NCI-H146 treated with DMSO at 0.1 percent for 48 hours (cell line): ENCODE data around the gene CAPN12.

ENCODE experiments used
- DNase-seq: peaks from one replicate; lab custom pipeline; 2025; ENCODE audit not compliant: unreplicated experiment; lab: John Stamatoyannopoulos, UW

CAPN12 gene

GRCh38 chr19:38712161-38712748 lies 32.0 kb downstream of the CAPN12 start:
- DNase-seq = no peak

DNA sequence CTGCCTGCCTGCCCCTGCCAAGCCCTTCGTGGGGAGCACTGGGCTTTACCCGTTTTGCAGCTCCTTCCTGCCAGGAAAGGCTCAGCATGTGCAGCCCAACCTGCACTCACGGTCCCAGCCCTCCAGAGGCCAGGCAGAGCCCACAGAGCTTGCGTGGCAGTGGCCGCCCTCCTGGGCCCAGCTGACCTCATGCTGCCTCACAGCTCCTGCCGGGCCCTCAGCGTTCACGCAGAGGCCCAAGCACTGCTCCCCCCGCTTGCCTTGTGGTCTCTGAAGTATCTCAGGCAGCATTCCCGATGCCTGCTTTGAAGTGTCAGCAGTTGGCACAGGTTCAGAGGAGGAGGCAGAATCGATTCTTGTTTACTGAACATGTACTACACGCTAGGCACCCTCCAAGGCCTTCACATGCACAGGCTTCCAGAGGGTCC lies 32.5 kb downstream of the CAPN12 start:
- DNase-seq = no peak

- DNase-seq = no peak
Measured at GRCh38 chr19:38710928-38711725, 33.1 kb downstream of the CAPN12 start.

- no peak for DNase-seq
Measured at GRCh38 chr19:38710416-38710702, 33.9 kb downstream of the CAPN12 start.

DNA sequence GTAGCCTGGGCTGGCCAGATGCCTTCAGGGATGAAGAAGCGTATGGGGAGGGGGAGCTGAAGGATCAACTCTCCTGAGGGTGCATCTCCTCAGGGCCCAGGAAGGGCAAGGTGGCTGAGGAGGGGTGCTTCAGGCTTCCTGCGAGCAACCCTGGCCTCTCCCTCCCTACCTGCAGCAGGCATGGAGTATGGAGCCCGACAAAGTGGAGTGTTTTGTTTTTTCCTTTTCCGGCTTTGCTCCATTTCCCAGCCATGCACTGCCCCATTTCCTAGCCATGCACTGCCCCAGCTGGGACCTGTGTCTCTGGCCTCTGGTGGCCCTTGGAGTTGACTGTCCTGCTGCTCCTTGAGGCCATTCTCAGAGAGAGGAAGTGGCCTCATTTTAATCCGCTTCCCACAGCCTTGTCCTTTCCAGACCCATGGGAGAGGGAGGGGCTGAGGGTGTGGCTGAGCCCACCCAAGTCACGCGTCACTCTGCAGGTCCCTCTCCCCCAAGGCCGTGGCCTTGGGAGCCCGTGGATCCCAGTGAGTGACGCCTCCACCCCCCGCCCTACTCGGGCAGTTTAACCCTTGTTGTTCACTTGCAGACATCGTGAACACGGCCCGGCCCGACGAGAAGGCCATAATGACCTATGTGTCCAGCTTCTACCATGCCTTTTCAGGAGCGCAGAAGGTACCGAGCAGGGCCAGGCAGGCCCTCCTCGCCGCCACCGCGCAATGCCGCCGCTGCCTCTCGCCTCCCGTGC lies 34.4 kb downstream of the CAPN12 start:
- no peak for DNase-seq

DNA sequence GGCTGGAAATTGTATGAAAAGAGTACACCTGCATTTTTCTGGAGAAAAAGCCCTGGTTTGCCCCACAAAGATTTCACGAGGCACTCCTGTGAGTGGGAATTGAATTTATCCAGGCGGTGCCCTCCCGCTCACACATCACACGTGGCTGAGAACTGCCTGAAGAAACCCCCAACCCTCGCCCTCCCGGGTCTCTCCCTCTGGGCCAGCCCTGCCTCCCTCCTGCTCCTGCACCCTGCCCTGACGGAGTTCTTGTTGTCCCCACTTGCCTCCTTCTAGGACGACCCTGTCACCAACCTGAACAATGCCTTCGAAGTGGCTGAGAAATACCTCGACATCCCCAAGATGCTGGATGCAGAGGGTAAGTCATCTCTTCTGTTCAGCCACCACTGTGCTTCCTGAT lies 35.2 kb downstream of the CAPN12 start:
- no peak for DNase-seq

- no peak for DNase-seq
Measured at GRCh38 chr19:38708413-38709024, 35.8 kb downstream of the CAPN12 start.

DNA sequence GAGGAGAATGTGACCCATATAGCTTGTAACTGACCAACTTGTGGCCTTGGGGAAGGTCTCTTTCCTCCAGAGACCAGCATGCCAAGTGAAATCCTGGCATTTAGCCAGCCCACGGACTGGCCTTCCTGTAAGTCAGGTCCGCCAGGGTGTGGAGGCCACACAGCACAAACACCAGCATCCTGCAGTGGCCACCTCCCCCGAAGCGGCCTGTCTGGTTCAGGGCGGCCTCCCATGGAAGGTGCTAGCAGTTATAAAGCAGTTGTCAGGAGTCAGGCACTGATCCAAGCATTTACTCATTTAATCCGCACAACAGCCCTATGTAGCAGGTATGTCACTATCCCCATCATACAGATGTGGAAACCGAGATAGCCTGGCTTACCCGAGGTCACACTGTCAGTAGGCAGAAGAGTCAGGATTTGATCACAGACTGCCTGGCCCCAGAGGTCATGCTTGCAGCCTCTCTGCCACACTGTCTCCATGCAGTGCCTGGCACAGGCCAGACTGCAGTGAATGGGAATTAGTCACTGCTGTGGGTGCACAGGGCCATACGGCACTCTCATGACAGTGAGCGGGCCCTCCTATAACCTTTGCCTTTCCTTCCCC lies 36.7 kb downstream of the CAPN12 start:
- DNase-seq = no peak

DNA sequence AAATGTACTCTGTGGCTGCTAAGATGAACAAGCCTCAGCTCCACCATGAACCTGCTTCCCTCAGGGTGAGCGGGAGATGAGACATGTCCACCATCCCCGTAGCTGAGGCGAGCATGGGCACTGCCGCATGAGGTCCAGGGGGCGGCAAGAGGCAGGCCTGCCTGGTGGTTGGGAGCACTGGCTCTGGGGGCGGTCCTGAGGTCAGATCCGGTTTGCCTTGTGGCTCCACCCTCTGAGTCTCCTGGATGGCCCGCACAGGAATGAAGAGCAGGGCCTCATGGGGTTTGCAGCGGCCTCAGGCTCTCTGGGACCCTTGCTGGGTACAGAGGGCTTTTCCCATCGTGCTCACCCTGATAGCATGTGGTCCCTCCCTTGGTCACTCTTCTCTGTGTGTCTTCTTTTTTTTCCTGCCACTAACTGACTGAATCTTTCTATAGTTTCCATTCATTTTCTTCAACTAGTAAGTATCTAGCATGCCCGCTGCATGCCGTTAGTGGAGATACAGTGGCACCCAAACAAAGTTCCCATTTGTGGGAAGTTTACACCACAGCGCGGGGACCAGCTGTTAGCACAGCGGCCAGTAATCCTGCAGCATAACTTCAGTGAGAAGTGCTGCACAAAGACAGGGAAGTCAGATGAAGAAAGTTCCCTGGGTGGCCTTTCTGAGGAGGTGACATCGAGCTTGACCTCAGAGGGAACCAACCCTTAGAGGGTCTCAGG lies 37.3 kb downstream of the CAPN12 start:
- no peak for DNase-seq

DNA sequence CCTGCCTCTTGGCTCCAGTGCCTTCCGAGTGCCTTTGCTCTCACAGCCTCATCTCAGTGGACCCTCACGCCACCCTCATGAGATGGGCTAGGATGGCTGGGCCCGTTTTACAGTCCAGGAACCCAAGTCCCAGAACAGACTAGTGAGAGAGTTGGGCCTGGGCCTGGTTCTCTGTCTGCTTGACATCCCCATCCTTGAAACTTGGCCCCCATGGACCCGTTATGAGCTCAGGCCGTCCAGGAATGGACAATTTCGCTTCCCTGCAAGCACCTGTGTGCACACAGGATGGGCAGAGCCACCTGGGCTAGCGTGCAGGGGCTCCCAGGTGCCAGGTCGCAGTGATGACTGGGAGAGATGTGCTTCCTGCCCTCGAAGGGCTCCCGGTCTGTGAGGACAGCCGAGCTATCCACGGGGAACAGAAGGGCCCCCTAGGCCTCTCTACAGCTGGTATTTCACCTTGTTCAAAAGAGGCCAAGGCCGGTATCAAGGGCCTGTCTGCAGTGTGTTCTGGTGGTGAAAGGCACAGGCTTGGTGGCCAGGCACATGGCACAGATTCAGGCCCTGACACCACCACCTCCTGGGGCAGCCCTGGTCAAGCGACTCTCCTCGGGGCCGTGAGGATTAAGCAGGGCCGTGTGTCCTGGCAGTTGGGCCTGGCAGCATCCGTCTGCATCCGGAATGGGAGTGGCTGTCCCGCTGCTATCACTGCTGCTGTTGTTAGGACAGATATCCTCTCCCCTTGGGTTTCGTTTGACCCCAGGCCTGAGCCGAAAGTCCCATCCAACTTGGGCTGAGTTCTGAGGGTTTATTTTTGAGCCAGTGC lies 38.9 kb downstream of the CAPN12 start:
- DNase-seq = no peak

DNA sequence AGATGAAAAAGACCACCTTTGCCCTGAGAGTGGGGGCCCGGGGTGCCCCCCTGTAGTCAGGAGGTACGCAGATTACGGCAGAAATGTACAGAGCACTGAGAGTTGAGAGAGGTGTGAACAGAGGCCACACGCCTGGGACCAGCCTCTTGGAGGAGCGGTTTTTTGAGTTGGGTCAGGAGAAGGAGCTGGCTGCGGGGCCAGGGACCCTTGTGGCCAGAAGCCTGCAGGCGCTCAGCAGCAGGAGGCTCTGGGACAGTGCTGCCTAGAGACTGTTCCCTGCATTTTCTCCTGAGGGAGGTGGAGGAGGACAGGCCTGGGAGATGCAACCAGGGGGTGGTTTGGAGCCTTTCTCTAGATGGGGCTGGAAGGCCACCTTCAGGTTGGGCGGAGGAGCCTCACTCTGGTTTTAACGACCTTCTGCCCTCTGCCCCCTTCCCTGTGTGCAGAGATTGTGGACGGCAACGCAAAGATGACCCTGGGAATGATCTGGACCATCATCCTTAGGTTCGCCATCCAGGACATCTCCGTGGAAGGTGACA lies 39.7 kb downstream of the CAPN12 start:
- DNase-seq = no peak

DNA sequence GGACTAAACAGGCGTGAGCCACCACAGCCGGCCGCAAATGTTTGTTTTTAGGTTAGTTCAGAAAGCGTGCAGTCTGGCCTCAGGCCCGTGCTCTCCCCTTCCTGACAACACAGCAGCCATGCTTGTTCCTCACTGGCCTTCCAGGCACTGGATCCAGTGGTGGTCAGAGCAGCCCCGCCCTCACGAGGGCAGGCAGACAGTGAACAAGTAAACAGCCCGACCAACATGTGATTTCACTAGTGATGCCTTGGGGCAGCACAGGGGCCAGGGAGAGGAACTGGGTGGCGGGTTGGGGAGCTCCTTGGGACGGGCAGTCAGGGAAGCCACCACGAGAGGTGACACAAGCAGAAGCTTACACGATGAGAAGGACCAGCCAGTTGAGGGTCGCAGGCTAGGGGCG lies 40.8 kb downstream of the CAPN12 start:
- no peak for DNase-seq

DNA sequence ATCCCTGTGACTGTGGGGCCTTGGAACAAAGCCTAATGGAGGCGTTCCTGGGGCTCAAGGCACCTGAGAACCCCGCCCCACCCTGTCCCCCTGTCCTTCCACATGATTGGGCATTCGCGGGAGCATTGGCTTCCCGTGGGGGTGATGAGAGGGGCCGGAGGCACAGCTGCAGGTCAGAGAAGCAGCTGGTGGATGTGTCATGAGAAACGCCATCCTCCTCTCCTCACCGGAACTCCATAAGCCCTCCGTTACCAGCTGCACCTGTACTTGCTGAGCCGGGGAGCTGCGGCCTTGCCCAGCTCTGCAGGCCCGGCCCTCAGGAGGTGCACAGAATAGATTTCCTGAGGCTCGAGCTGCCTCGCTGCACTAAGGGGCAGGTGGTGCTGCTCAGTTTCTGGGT lies 42.0 kb downstream of the CAPN12 start:
- no peak for DNase-seq

DNA sequence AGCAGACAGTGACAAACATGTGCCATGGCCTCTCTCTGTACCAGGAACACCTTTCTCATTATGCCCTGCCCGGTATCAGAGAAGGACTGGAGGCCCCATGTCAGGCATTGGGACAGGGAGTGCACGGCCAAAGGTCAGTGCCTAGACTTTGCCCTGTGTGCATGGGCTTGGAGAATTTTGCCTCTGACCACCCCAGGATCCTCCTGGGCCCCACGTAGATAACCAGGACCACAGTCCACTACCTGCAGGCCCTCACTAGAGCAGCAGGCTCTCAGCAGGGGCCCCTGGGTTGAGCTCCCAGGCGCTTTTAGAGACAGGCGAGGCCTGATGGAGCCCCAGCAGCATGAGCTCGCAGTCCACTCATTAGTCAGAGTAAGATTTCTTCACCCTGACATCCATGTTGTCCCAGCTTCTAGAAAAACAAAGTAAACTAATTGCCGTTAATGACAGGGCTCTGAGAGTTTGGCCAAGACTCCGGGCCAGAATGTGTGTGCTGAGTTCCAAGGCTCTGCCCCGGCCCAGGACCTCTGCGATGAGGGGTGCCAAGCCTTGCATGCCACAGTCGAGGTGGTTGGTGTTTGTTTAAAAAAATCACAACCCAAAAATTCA lies 42.7 kb downstream of the CAPN12 start:
- DNase-seq = no peak

DNA sequence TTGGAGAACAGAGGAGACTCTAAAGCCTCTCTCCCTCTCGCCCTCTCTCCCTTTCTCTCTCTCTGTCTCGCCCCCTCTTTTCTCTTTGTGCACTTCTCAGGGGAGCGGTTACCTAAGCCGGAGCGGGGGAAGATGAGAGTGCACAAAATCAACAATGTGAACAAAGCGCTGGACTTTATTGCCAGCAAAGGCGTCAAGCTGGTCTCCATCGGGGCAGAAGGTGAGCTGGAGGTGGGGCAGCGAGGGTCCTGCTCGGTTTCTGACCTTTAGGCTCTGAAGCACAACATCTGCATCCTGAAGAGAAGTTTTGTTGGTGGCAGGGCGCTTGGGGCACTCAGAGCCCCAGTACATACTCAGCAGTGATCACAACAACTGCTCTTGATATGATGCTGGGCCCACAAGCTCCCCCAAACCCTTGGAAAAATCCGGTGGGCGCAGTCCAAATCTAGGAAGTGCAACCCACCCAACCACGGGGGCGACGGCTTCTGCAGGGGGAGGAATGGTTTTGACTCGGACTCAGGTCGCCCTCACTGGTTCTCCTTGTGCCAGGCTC lies 43.3 kb downstream of the CAPN12 start:
- DNase-seq = no peak

- DNase-seq = no peak
Measured at GRCh38 chr19:38700350-38700901, 43.8 kb downstream of the CAPN12 start.

DNA sequence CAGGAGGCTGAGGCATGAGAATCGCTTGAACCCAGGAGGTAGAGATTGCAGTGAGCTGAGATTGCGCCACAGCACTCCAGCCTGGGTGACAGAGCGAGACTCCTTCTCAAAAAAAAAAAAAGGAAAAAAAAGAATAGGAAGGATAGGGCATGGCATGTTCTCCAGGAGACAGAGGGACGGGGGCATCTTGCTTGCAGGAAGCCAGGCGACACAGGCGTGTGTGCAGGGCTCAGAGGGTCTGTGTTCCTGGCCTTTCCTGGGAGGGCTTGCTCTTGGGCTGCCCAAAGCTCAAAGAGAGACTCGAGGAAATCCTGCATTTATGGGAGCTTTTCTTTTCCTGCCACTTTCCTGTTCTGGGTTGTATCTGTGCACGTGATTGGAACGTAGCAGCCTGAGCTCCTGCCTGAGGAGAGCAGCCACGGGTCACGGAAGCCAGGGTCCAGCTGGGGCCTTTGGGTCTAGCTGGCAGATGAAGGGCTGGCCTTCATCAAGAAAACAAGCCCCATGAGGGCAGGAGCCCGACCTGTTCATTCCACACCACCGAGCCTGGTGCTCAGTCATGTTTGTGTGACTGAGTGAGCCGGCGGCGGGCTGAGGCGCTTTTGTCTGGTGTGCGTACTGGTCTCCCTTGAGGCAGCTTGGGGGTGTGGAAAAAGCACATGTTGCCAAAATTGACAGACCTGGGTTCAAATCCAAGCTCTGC lies 44.5 kb downstream of the CAPN12 start:
- no peak for DNase-seq

- no peak for DNase-seq
Measured at GRCh38 chr19:38699027-38699346, 45.3 kb downstream of the CAPN12 start.
